NCI-H187 (cell line): Measurements from ENCODE around the gene PTDSS2.
"Not testable (repeated sequence)": the region's sequence is repeated elsewhere in the genome, so short reads cannot be mapped to it uniquely, and the experiment has no call there.

Experiments used
- DNase-seq, 2 experiments: peaks; one replicate each; lab custom pipeline; 2025; lab: John Stamatoyannopoulos, UW

The PTDSS2 gene

DNA sequence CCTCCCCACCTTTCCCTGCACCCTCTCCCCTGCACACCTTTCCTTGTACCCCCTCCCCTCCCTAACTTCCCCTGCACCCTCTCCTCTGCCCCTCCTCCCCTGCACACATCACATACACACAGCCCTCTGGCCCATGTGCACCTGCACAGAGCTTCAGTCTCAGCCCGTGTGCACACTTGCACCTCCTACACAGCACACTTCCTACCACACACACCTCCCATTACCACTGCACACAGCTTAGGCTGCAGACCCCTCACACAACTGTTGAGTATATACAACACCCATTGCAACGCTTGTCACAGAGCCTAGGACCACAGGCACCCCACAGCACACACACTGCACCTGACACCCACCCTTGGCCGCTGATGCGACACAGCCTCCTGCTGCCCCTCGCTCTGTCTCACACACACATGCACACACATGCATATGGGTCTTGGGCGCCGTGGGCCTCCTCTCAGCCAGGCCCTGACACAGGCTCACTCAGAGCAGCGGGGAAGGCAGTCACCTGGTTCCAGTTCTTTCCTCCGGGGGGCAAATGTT lies 35.7 kb upstream of the PTDSS2 start:
- DNase-seq: no peak

DNA sequence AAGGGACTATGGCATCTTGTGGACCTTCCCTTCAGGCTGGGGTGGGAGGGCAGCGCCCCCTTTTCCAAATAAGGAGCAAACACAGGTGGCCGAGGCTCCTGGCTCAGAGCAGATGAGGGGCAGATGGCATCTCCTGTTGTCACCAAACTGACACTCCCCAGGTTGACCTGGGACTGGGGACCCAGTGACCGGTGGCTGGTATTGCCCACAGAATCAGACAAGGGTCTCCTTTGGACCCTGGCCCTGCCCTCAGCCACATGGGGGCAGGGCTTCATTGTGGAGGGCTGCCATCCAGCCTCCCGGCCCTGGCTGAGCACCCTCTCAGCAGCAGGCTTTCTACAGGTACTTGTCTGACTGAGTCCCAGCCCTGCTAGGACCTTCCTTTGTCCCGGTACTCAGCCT lies 34.4 kb upstream of the PTDSS2 start:
- no peak for DNase-seq

DNA sequence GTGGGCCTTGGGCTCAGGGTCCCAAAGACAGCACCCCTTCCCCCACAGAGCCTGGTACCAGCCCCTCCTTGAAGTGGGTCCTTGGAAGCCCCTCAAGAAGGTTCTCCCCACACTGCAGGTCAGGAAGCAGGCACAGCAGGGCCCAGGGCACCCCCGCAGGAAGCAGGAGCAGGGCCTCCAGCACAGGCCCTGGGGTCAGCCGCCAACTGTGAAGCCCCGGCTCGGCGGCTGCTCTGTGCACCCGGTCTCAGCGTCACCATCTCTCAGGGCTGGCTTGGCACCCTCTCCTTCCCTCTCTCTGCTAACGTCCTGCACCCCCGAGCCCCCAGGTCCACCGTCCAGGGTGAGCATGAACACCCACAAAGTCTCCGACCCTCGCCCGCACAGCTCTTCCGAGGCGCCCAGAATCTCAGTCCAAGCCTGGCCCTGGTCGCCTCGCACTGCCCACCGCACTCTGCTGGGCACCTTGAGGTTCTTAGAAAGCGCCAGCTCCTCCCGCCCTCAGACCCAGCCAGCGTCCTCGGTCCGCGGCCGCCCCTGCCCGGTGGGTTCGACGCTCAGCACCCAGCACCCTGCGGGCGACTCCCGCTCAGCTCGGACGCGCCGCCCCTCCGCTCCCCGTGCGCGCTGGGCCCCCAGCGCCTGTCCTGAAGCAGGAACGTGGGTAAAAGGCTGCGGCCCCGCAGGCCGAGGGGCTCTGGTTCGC lies 33.9 kb upstream of the PTDSS2 start:
- DNase-seq: no peak

DNA sequence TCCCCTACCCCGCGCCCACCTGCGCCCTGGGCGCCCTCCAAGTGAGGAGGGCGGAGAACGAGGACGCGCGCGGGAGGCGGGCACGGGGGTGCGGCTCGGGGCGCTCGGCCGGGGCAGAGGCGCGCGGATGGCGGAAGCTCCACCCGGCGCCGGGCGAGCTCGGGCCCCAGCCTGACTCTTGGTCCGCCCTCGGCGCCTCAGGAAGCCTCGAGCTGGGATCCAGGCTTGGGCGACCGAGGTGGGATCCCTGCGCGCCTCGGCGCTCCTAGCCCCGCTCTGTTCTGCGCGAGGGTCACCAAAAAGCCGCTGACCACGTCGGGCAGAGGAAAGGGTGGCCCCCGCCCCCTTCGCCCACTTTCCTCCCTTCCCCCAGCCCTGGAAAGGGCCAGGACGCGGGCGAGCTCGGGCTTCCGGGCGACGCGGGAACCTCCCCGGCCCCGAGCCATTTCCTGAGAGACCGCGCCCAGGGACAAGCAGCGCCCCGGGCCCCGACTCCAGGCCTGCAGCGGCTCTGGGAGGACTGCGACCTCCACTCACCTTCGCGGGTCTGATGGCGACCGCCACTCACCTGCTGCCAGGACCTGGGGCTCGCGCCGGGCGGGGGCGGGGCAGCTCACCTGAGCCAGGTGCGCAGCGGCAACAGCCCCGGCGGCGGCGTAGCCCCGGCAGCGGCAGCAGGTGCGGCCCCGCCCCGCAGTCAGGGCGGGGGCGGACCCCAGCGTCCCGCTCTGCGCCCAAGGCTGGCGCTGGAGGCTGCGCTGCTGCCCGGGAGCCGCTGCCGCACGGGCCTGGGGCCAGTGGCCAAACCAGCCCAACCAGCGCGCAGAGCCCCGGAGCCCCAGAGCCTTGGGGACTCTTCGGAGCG lies 33.1 kb upstream of the PTDSS2 start:
- DNase-seq: peak; percentile 35 to 83

DNA sequence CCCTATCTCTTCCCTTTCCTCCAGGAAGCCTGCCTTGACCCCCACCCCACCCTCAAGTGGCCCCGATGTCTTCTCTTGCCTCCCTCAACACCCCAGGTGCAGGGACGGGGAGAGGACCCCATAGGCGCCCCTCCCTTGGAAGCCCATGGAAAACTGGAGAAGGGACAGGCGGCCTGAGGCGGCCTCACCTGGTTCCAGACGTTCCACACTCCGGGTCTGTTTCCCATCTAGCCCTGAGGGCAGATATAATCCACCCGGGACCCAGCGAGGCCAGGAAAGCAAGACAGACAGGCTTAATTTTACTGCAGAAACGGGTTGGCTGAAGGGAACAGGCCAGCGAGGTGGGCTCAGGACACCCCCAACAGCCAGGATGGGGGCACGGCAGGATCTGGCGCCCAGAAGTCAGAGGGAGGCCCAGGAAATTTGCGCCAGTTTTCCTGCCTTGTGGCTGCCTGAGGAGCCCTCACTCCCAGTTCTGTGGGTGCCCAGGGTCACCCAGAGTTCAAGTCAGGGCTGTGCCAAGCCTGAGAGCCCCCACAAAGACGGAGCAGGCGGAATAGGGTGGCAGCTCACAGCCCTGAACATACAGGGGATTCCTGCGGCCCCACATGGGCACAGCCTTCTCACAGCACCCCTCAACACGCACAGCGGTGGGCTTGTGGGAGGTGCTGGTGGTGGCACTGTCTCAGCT lies 32.3 kb upstream of the PTDSS2 start:
- DNase-seq: no peak

DNA sequence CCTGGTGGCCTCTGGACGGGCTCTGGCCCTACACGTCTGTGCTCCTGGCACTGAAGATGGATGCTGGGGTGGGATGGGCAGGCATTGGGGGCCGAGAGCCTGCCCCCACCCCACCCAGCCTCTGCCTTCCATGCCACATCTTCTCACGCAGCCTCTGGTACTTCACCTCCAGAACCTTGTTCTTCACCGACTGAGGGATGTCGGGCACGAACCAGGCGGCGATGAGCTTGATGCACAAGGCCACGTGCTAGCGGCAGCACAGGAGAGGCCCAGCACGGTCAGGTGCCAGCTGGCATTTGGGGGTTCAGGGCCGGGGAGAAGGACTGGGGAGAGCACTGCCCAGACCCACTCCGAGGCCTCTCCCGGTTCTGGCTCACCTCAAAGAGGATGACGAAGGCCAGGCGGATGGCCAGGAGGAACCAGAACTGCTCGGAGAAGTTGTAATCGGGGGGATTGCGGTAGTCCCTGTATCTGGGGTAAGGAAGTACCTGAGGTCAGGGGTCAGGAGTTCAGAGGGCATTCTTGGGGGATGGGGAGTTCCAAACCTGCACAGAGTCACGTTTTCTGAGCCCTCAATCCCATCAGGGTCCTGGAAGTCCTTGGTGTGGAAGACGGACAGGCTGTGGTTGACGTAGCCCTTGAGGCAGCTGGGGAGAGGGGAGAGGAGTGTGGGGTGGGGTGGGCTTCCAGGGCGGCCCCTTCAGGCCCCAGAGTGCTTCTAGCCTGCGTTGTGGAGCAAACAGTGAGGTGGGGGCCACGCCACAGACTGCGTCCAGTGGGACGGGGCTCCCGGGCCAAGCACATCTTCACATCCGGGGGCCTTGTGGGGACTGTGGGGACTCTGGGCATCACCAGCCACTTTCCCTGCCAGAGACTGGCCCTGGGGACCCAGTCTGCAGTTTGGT lies 31.5 kb upstream of the PTDSS2 start:
- DNase-seq: no peak

DNA sequence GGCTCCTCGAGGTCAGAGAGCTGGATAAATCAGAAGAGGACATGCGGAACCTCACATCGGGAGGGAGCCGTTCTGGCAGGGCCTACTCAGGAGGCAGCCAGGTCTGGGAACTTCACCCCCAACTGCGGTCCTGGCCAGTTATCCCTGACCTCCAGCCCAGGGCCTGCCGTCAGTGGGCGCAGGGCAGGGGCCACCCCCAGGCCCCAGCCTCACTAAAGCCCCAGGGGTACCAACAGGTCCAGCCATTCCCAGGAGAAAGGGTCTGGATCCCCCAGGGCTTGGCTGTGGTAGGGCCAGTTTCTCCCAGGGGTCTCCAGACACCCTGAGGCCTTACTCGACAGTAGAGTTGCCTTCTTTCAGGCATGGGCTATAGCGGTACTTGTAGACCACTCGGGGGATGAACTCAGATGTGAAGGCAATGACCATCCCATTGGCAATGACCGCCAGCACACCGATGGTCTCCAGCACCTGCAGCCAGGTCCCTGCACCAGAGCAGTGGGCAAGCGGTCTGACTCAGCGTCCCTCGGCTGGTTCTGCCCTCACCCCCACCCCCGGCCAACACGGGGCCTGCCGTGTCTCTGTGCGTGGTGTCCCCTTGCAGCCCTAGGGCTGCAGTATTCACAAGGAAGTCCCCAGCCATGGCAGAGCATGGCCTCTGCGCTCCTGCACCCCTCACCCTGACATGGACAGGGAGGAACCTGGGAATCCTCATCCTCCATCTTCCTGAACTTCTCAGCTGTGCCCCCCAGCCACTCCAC lies 30.7 kb upstream of the PTDSS2 start:
- DNase-seq: no peak

DNA sequence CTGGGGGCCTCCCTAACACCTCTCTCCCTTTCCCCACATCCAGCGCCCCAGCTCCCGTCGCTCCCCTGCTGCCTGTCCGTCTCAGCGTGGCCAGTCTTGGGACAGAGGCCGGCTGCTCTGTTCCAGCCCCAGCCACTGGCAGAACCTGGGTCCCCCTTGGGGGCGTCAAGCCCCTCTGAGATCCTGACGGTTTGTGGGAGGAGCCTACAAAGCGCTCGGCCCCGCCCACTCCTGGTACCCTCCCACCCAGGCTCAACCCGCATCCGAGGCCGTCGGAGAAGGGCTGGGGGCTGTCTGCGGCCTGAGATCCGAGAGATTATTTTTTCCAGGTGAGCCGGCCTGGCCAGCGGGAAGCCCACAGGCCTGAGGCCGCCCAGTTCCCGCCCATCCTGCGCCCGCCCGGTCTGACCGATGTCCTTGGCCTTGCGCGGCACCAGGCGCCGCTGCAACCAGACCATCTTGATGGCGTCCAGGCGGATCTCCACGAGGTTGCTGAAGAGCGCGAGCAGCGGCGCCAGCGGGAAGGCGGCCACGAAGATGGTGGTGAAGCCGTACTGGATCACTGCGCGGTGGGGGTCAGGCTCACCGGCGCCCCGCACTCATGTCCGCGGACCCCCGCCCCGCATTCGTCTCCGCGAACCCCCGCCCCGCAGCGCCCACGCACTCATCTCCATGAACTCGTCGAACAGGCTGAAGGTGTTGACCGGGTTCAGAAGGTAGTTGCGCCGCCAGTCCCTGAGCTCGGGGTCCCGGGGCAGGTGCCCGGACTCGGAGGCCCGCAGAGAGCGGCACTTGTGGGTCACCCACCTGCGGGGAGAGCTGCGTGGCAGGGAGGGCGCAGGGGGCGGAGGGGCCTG lies 29.8 kb upstream of the PTDSS2 start:
- no peak for DNase-seq

DNA sequence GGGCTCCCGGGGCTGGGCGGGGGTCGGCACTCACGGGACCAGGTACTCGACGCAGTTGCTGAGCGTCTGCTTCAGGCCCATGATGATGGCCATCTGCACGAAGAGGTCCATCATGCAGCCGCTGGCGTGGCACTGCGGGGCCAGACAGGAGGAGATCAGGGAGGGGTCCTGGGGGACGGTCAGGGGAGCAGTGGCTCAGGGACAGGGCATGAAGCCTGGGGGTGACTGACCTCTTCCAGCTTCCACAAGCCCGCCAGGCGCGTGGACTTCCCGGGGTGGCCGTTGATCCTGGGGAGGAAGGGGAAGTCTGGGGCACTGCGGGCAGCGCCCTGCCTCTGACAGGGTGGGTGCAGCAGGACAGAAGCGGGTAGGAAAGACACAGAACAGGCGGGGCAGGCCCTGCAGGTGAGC lies 29.2 kb upstream of the PTDSS2 start:
- DNase-seq: no peak

DNA sequence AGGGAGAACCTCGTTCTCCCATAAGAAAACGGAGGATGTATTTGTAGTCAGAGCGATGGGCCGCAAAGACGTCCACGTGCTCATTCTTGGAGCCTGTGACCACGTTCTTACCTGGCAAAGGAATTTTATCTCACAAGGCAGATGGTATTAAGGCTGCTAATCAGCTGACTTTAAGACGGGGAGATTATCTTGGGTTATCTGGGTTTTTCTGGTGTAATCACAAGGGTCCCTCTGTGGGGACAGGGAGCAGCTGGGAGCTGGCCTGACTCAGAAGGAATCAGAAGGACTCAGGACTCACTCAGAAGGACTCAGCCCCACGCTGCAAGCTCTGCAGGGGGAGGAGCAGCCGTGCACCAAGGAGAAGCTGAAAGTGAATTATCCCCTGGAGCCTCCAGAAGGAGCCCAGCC lies 27.8 kb upstream of the PTDSS2 start:
- no peak for DNase-seq

DNA sequence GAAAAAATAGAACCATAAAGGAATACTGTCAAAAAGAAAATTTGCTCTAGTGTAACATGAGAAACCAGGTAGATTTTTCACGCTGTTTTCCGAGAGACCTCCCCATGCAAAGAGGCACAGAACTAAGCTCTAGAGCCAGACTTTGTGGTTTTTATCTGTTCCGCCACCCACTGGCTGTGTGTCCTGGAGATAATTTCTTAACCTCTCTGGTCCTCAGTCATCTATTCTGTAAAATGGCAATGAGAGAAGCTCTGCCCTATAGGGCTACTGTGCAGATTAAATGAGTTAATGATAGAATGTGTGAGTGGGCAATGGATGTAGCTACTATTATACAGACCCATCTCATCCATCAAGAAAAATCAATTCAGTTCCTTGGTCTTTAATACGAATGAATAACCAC lies 25.8 kb upstream of the PTDSS2 start:
- no peak for DNase-seq

DNA sequence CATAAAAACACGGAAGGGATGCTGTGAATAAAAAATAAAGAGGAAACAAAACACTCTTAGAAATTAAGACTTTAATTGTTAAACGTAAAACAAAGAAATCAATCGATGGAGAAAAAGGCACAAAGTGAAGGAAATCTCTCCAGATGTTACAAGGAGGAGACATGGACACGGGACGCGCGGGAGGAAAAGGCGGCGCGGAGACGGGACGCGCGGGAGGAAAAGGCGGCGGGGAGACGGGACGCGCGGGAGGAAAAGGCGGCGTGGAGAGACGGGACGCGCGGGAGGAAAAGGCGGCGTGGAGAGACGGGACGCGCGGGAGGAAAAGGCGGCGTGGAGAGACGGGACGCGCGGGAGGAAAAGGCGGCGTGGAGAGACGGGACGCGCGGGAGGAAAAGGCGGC lies 25.3 kb upstream of the PTDSS2 start:
- DNase-seq: not testable (repeated sequence)

DNA sequence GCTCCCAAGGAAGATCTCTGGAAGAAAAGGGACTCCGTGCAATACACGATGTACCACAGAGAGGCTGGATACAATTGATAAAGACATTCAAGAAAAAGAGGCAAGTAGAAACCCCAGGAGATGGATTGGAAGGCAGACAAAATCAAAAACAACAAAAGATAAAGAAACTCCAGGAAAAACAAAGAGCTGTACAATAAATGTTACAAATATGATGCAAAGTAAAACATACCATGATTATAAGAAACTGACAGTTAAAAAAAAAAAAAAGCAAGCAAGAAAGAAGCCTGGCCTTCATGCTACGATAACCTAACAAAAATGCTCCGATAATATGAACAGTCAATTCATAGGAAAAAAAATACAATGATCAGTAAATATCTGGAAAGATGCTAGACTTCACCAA lies 24.8 kb upstream of the PTDSS2 start:
- no peak for DNase-seq

DNA sequence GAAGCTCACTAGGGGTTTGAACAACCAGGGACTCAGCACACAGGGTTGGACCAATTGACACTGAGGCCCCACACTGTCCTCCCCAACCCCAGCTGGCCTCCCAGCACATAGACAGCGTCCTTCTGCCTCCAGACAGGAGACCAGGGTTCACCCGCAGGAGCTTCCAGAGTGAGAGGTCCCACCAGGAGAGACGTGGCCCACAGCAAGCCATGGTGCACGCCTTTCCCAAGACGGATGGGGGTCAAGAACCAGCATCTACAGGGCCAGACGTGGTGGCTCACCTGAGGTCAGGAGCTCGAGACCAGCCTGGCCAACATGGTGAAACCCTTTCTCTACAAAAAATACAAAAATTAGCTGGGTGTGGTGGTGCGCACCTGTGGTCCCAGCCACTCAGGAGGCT lies 23.2 kb upstream of the PTDSS2 start:
- no peak for DNase-seq

DNA sequence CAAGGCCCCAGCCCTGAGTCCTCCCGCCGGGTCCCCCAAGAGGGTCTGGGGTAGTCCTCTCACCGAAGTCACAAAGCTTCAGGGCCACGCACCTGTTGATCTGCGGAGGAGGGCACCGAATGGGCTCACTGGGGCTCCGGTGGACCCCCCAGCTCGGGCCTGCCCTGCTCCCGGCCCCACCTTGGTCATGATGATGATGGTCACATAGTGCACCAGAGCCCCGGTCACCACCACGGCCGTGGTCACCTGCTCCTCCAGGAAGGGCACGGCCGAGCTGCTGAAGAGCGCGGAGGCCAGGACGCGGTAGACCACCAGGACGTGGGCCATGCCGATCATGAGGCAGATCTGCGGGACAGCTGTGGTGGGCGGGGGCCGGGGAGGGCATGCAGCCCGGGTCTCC lies 21.8 kb upstream of the PTDSS2 start:
- DNase-seq: no peak

DNA sequence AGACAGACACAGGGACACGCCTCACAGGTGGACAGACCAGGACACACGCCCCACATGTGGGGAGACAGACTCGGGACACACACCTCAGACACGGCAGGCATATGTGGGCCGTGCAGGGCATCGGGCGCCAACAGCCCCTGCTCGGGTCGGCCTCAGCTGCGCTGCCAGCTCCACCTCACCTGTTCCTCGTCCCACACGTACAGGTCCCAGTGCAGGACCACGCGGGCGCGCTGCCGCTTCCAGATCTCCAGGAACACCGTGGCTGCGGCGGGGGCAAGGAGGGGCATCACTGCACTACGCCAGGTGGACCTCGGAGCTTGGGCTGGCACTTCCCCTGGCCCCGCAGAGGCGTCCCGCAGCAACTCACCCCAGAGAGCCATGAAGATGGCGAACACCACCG lies 20.7 kb upstream of the PTDSS2 start:
- no peak for DNase-seq

DNA sequence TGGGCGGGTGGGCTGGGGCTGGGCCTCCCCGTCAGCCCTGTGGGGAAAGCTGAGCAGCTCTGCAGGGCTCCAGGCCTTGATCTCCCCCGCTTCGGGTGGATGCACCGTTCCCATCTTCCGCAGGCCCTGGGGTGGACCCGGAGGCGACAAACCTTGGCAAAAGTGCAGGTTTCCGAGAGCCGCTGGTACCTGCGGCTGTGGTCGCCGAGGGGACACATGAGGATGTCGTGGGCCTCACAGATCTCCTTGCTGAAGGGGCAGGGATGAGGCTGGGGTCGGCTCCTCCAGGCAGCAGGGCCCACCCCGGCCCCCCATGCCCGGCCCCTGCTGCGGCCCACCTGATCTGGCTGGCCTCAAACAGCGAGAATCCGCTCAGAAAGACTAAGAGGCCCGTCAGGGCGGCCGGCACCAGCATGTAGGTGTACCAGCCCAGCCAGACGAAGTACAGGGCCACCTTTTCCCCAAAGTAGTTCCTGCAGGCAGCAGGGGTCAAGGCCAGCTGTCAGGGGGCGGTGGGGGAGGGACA lies 20.1 kb upstream of the PTDSS2 start:
- DNase-seq: no peak

DNA sequence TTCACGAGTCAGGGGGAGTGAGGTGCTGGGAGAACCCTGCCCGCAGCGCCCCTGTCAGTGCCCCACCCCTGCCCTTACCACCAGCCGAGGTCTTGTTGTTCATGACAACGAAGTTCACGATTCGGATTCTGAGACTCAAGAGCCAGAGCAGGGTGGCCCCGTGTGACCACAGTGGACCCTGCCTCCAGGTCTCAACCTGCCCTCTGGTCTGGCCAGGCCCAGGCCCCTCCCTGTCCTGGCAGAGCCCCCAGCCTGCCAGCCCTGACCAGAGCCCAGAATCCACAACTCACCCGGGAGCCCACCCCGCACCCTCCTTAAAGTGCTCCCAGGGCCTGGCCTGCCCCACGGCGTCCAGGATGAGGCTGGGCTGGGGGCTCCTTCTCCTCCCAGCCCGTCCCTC lies 18.2 kb upstream of the PTDSS2 start:
- DNase-seq: no peak

DNA sequence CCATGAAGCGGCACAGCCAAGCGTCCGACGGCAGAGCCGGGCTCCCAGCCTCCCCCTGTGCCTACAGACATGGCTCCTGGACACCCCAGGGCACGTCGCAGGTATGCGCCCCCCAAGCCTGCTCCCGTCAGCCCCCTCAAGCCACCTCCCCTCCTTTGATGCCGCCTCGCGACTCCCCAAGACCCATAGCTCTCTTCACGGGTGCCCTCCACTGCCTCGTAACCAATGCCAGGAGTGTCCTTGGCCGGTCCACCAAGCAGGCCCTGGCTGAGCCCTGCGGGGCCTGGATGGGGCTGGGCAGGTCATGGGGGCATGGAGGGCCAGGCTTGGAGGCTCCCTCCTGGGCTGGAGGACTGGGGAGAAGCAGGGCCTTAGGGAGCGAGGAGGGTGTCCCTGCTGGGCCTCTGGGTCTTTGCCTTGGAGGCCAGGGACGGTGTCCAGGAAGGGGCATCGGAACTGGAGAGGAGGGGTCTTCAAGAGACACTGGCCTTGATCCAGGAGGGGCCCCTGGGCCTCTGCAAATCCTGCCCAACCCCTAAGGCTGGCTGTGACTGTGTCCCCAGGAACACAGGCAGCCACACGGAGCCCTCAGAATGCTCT lies 17.5 kb upstream of the PTDSS2 start:
- DNase-seq: no peak
